Liver (tissue), 9 donors: ENCODE data around the gene DERA. TPM values are rescaled to one million over a fixed set of nuclear protein-coding genes. Genes with fewer than 3 reads are reported as not detected.

Source experiments
- DNase-seq: peaks from one replicate; pipeline ENCODE4 v3.0.0-alpha.2; 2017; ENCODE audit warnings: low spot score
- H3K27ac ChIP-seq, 2 donors: one replicate each; pipeline ENCODE4 v1.7.0; 2013; ENCODE audit warnings: inconsistent platforms in 2 of 2, low read length in 2 of 2, control low read depth in 1 of 2, low read depth in 1 of 2, mild to moderate bottlenecking in 1 of 2
- H3K27me3 ChIP-seq, 4 donors: one replicate each; pipeline versions ENCODE4 v1.6.1 to v1.7.0; 2013; ENCODE audit warnings: low read length in 3 of 4, inconsistent platforms in 1 of 4, mild to moderate bottlenecking in 1 of 4, moderate library complexity in 1 of 4; ENCODE audit not compliant: control insufficient read depth in 4 of 4, insufficient read depth in 4 of 4
- H3K36me3 ChIP-seq, 4 donors: one replicate each; pipeline versions ENCODE4 v1.6.1 to v1.7.0; 2013; ENCODE audit warnings: low read length in 3 of 4, mild to moderate bottlenecking in 3 of 4, low read depth in 1 of 4, moderate library complexity in 1 of 4; ENCODE audit not compliant: control insufficient read depth in 4 of 4, insufficient read depth in 3 of 4
- H3K4me1 ChIP-seq, 4 donors: one replicate each; pipeline versions ENCODE4 v1.6.1 to v1.7.0; 2013; ENCODE audit warnings: low read length in 3 of 4, mild to moderate bottlenecking in 3 of 4, moderate library complexity in 1 of 4; ENCODE audit not compliant: control insufficient read depth in 4 of 4, insufficient read depth in 4 of 4
- H3K4me3 ChIP-seq, 3 donors: one replicate each; pipeline versions ENCODE4 v1.6.1 to v1.7.0; 2013; ENCODE audit warnings: low read length in 3 of 3, control low read depth in 1 of 3, low read depth in 1 of 3, mild to moderate bottlenecking in 1 of 3
- H3K9ac ChIP-seq, 2 donors: one replicate each; pipeline ENCODE4 v1.7.0; 2013; ENCODE audit warnings: low read length in 2 of 2, mild to moderate bottlenecking in 2 of 2, moderate library complexity in 2 of 2, control low read depth in 1 of 2, low read depth in 1 of 2
- H3K9me3 ChIP-seq, 4 donors: one replicate each; pipeline versions ENCODE4 v1.6.1 to v1.7.0; 2013; ENCODE audit warnings: low read length in 3 of 4; ENCODE audit not compliant: control insufficient read depth in 4 of 4
- ATF3 ChIP-seq: IDR thresholded peaks from 2 replicates; pipeline ENCODE4 v1.6.1; 2016; ENCODE audit warnings: antibody characterized with exemption
- FOXA1 ChIP-seq: IDR thresholded peaks from 2 replicates; pipeline ENCODE4 v1.6.1; 2016; ENCODE audit warnings: antibody characterized with exemption
- FOXA2 ChIP-seq: IDR thresholded peaks from 2 replicates; pipeline ENCODE4 v1.6.1; 2016; ENCODE audit warnings: antibody characterized with exemption
- JUND ChIP-seq, 2 donors: IDR thresholded peaks; 2 replicates each; pipeline ENCODE4 v1.6.1; 2016; ENCODE audit warnings: antibody characterized with exemption in 2 of 2
- NR2F2 ChIP-seq: IDR thresholded peaks from 2 replicates; pipeline ENCODE4 v1.6.1; 2016; ENCODE audit warnings: antibody characterized with exemption
- RAD21 ChIP-seq, 2 donors: IDR thresholded peaks; 2 replicates each; pipeline ENCODE4 v1.6.1; 2016; ENCODE audit warnings: antibody characterized with exemption in 2 of 2, mild to moderate bottlenecking in 2 of 2
- REST ChIP-seq: IDR thresholded peaks from 2 replicates; pipeline ENCODE4 v1.6.1; 2016; ENCODE audit warnings: antibody characterized with exemption, mild to moderate bottlenecking
- SP1 ChIP-seq: IDR thresholded peaks from 2 replicates; pipeline ENCODE4 v1.6.1; 2018; ENCODE audit warnings: antibody characterized with exemption, mild to moderate bottlenecking
- YY1 ChIP-seq: IDR thresholded peaks from 2 replicates; pipeline ENCODE4 v1.6.1; 2016; ENCODE audit warnings: antibody characterized with exemption, mild to moderate bottlenecking
- WGBS: extraction: QIAGEN DNeasy Blood & Tissue Kit; methylation state at CpG from one replicate; pipeline ENCODE4 v1.1.7; 2013; 5-methylcytosine and 5-hydroxymethylcytosine counted together
- polyA plus RNA-seq, 2 donors: library from polyadenylated mRNA; stranded (reverse) in 1 of 2; unstranded in 1 of 2; fragments of 200-250 nt in 1 of 2; fragments of >200 nt in 1 of 2; fragmentation: Nextera tagmentation in 1 of 2; extraction: Ambion mirVana in 1 of 2; gene quantifications; one replicate each; pipeline versions ENCODE4 v1.2.1 to v1.2.3, GENCODE V29; 2013 to 2015
- total RNA-seq, 2 donors: library from RNA; depleted of rRNA; stranded (reverse); fragments of >200 nt; gene quantifications; one replicate each; pipeline ENCODE4 v1.2.3, GENCODE V29; 2014
- TF ChIP-seq, protein P1 (sequence below): IDR thresholded peaks from 2 replicates; pipeline ENCODE4 v1.6.1; 2016; ENCODE audit warnings: antibody characterized with exemption
- donor health status: healthy.
- donor health status: healthy.
- donor health status: healthy.
- donor health status: healthy.
- donor health status: healthy.

The DERA gene
- total and polyA plus RNA-seq, 4 donors, result 32.9 to 65.2 (median 52.4) TPM

DNA sequence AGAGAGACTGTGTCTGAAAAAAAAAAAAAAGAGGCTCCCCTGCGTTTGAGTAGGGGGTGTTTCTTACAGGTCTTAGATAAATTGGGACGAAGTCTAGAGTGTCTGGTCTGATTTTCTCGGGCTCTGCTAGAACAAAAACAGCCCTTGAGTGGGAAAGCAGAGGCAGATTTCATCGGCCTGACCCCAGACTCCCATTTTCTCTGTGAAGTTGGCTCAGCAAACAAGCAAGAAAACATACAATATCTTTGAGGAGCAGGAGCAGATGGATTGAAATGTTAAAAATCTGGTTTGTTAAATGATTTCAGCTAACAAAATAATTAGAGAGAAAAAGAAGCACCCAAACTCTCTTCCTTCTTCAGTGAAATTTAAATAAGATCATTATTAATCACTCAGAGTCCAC lies 44.1 kb downstream of the DERA start (continued):
- no peak for TF ChIP-seq REST
- TF ChIP-seq JUND (IDR thresholded peaks at IDR 0.05), result no peak
- TF ChIP-seq, protein P1, sequence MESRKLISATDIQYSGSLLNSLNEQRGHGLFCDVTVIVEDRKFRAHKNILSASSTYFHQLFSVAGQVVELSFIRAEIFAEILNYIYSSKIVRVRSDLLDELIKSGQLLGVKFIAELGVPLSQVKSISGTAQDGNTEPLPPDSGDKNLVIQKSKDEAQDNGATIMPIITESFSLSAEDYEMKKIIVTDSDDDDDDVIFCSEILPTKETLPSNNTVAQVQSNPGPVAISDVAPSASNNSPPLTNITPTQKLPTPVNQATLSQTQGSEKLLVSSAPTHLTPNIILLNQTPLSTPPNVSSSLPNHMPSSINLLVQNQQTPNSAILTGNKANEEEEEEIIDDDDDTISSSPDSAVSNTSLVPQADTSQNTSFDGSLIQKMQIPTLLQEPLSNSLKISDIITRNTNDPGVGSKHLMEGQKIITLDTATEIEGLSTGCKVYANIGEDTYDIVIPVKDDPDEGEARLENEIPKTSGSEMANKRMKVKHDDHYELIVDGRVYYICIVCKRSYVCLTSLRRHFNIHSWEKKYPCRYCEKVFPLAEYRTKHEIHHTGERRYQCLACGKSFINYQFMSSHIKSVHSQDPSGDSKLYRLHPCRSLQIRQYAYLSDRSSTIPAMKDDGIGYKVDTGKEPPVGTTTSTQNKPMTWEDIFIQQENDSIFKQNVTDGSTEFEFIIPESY, result no peak
- no peak for TF ChIP-seq RAD21 (IDR thresholded peaks at IDR 0.05)
- TF ChIP-seq FOXA1, result no peak
- TF ChIP-seq YY1, result no peak

DNA sequence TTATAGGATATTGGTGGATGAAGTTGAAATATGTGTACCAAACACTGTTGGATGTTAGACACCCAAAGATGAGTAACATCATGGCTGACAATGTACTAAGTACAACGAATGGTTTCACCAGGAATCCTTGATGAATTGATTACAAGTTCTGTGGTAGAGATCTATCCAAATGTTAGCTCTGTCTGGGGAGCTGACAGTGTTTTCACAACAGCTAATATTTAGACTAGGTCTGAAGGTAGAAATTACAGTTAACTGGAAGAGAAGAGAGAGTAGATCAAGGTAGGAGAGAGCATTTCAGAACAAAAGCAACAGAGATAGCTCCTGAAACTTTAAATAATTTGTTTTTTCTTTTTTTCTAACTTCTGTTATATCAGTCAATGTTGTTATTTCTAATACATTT lies 44.9 kb downstream of the DERA start:
- H3K9ac ChIP-seq, result no peak overlapping the region
- H3K9me3 ChIP-seq, result no peaks in the 10 kb centered on the region
- H3K36me3 ChIP-seq, result peaks cover 0 to 9% (median 4%) of the 10 kb centered on the region in 4 donors
- no peak overlapping the region for H3K4me3 ChIP-seq
- TF ChIP-seq RAD21 (IDR thresholded peaks at IDR 0.05) (no peak), SP1 (no peak), ATF3 (no peak)
- no peak for DNase-seq
- H3K27me3 ChIP-seq, result no peaks in the 10 kb centered on the region
- WGBS, result 31% methylated on average over 1 of the region's 1 CpG
- H3K4me1 ChIP-seq, result peaks cover 0 to 8% (median 2%) of the 10 kb centered on the region in 4 donors
- no peak overlapping the region for H3K27ac ChIP-seq

DNA sequence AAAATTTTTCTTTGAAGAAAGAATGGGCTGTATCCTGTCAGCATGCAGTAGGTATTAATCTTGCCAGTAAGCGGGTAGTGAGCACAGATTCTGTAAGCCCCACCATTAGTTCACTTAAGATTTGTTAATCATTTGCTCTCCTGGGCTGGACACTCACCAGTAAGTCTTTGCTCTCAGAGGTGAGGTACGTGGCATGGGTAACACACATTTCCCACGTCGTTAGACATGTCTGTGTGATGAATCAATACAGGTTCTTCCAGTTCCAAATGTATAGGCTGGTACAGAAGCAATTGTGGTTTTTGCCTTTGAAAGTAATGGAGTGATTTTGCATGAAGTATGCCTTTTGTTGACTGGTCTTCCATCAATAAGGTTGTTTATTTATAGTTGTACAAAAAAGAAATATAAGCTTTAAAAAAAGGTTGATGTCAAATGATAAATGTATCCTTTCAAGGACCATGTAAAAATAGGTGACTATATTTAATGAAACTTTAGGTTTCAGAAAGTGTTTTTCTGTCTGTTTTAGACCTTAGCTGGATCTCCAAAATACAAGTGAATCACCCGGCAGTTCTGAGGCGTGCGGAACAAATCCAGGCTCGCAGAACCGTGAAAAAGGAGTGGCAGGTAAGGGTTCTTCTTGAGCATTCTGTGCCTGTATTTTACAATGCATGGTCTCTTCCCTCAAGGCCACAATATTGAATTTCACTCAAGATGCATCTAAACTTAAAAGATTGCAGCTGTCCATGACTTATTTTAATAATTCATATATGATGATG lies 45.5 kb downstream of the DERA start:
- TF ChIP-seq NR2F2 (no peak), YY1 (peak; percentile 26), FOXA2 (peak; percentile 4)
- Histone ChIP-seq H3K9me3 (no peaks in the 10 kb centered on the region), H3K27ac (no peak overlapping the region), H3K4me3 (no peak overlapping the region), H3K9ac (no peak overlapping the region), H3K4me1 (peaks cover 0 to 8% (median 2%) of the 10 kb centered on the region in 4 donors), H3K27me3 (no peaks in the 10 kb centered on the region), H3K36me3 (peaks cover 0 to 10% (median 5%) of the 10 kb centered on the region in 4 donors)
- no peak for DNase-seq
- WGBS, result 72% methylated on average over 9 of the region's 9 CpGs
